Stimulated activated CD8-positive, alpha-beta memory T cell treated with anti-CD3 and anti-CD28 coated beads, Interleukin-15, amount 100 ng/mL, for 1 hour (primary cell): Measurements from ENCODE around the gene CELA3A.
A peak's percentile ranks its signal among the peaks of the same experiment; 100 is the strongest.

ENCODE experiments used
- DNase-seq: peaks from one replicate; pipeline ENCODE4 v3.0.0-alpha.2; 2020; ENCODE audit warnings: low read depth

The CELA3A gene

GRCh38 chr1:22050330-22050729 lies 48.9 kb downstream of the CELA3A start:
- no peak for DNase-seq

GRCh38 chr1:22051607-22052114 lies 50.2 kb downstream of the CELA3A start:
- DNase-seq, result no peak

GRCh38 chr1:22052115-22053016 lies 50.9 kb downstream of the CELA3A start, which contains the start of gene CDC42:
Gene CDC42 (plus strand): TSS chr1:22052709. CDS start chr1:22078479, 25,770 bp downstream.
- peak; percentile 91 for DNase-seq

- DNase-seq, result no peak
These were observed 51.8 kb downstream of the CELA3A start for GRCh38 chr1:22053017-22053860.

GRCh38 chr1:22053861-22054770 lies 52.7 kb downstream of the CELA3A start:
- DNase-seq, result no peak

GRCh38 chr1:22055463-22055862 lies 54.0 kb downstream of the CELA3A start:
- no peak for DNase-seq

GRCh38 chr1:22056043-22056442 lies 54.6 kb downstream of the CELA3A start:
- DNase-seq, result no peak

GRCh38 chr1:22056936-22057335 lies 55.5 kb downstream of the CELA3A start:
- no peak for DNase-seq

GRCh38 chr1:22057861-22058260 lies 56.4 kb downstream of the CELA3A start:
- DNase-seq, result no peak
